ENCODE results near the gene NRXN3. TPM values are rescaled to one million over a fixed set of nuclear protein-coding genes. Genes with fewer than 3 reads are reported as not detected.

Gene NRXN3
- total and polyA plus RNA-seq, 3 experiments from 2014 or later, result not detected

DNA sequence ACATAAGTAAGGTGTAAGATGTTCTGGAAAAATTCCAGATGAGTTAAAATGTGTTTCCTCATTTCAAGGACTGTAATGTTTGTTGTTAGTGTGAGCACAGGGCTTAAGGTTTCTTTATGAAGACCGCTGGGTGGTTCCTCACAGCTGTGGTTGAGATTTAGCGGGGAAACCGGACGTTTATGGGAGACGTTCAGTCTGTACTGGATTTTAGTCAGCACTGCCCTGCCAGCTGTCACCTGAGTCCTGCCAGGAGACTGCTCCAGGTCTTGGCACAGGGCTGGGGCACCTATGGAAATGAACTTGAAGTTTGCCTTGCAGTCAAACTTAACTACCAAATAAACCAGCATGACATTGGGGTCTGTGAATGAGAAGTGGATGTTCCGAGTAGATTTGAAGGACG lies 1485.9 kb downstream of the NRXN3 start:
- Histone ChIP-seq H3K4me3 (ENCODE audit: low read length) (no peak overlapping the region), H3K36me3 (ENCODE audit: insufficient read depth, low read length) (no peaks in the 10 kb centered on the region), H3K4me1 (ENCODE audit: insufficient read depth, low read length) (no peaks in the 10 kb centered on the region), H3K27ac (ENCODE audit: low read depth, low read length) (no peak overlapping the region), H3K9me3 (ENCODE audit: low read length) (no peaks in the 10 kb centered on the region), H3K27me3 (ENCODE audit: insufficient read depth, low read length, poor library complexity, severe bottlenecking) (no peaks in the 10 kb centered on the region)
- Mint-ChIP-seq H3K27me3 (no peaks in the 10 kb centered on the region), H3K4me3 (no peak overlapping the region), H3K4me1 (no peaks in the 10 kb centered on the region), H3K36me3 (no peaks in the 10 kb centered on the region), H3K9me3 (peaks cover 0 to 12% (median 3%) of the 10 kb centered on the region in 5 donors), H3K27ac (no peak overlapping the region)
- CTCF ChIA-PET, result no interaction called here
- POLR2A ChIA-PET, result no interaction called here
- DNase-seq, result no peak

- Histone ChIP-seq H3K9me3 (ENCODE audit: low read length) (no peaks in the 10 kb centered on the region), H3K4me3 (ENCODE audit: low read length) (no peak overlapping the region), H3K36me3 (ENCODE audit: insufficient read depth, low read length) (no peaks in the 10 kb centered on the region), H3K27ac (ENCODE audit: low read depth, low read length) (no peak overlapping the region), H3K4me1 (ENCODE audit: insufficient read depth, low read length) (no peaks in the 10 kb centered on the region), H3K27me3 (ENCODE audit: insufficient read depth, low read length, poor library complexity, severe bottlenecking) (no peaks in the 10 kb centered on the region)
- Mint-ChIP-seq H3K9me3 (peaks cover 0 to 12% (median 2%) of the 10 kb centered on the region in 5 donors), H3K4me1 (no peaks in the 10 kb centered on the region), H3K27me3 (no peaks in the 10 kb centered on the region), H3K27ac (peak overlapping the region in 1 of 8 donors; percentile 69), H3K4me3 (no peak overlapping the region), H3K36me3 (no peaks in the 10 kb centered on the region)
- CTCF ChIA-PET, result no interaction called here
- POLR2A ChIA-PET, result no interaction called here
- no peak for DNase-seq
These were observed 1486.3 kb downstream of the NRXN3 start for GRCh38 chr14:79656496-79656895.

DNA sequence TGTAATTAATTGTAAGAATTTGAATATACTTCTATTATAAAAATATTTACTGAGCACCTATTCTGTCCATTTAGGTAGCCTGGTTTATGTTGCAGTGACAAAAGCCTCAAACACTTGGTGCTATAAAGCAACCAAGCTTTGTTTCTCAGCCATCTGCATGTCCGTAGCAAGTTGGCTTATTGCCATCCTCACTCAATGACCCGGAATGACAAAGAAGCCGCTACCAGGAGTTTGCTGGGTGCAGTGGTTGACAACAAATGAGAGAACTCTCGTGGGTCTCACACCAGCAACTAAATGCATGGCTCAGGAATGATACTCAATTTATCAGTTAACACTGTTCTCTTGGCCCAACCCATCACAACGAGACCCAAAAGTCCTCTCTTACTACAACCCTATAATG lies 1488.0 kb downstream of the NRXN3 start:
- ChIA-PET POLR2A (no interaction called here), CTCF (no interaction called here)
- Histone ChIP-seq H3K9me3 (ENCODE audit: low read length) (no peaks in the 10 kb centered on the region), H3K36me3 (ENCODE audit: insufficient read depth, low read length) (no peaks in the 10 kb centered on the region), H3K4me1 (ENCODE audit: insufficient read depth, low read length) (no peaks in the 10 kb centered on the region), H3K4me3 (ENCODE audit: low read length) (no peak overlapping the region), H3K27me3 (ENCODE audit: insufficient read depth, low read length, poor library complexity, severe bottlenecking) (no peaks in the 10 kb centered on the region), H3K27ac (ENCODE audit: low read depth, low read length) (no peak overlapping the region)
- peaks cover 0 to 17% (median 2%) of the 10 kb centered on the region in 5 donors for H3K9me3 Mint-ChIP-seq
- H3K4me3 Mint-ChIP-seq, result no peak overlapping the region
- H3K36me3 Mint-ChIP-seq, result no peaks in the 10 kb centered on the region
- no peaks in the 10 kb centered on the region for H3K27me3 Mint-ChIP-seq
- no peak for DNase-seq
- no peak overlapping the region for H3K27ac Mint-ChIP-seq
- no peaks in the 10 kb centered on the region for H3K4me1 Mint-ChIP-seq

DNA sequence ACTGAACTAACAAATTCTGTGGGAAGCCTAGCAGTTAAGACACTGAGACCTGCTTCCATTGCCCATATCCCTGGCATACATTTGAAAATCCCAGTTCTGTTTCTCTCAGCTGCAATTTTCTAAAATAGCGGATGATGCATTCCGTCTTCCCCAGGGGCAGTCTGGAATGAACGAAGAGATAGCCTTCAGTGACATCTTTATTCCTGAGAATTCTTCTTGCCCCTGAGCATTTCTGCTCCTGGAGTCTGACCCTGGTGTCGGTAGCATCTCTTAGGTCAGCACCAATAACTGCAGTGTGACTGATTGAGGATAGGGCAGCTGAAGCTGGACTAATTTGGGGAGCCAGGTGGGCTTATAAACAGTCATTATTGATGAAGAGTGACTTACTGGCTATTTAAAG lies 1488.6 kb downstream of the NRXN3 start:
- Mint-ChIP-seq H3K27me3 (no peaks in the 10 kb centered on the region), H3K36me3 (no peaks in the 10 kb centered on the region), H3K27ac (no peak overlapping the region), H3K4me3 (no peak overlapping the region), H3K4me1 (no peaks in the 10 kb centered on the region), H3K9me3 (peaks cover 0 to 18% (median 2%) of the 10 kb centered on the region in 5 donors)
- POLR2A ChIA-PET, result no interaction called here
- Histone ChIP-seq H3K27me3 (ENCODE audit: insufficient read depth, low read length, poor library complexity, severe bottlenecking) (no peaks in the 10 kb centered on the region), H3K36me3 (ENCODE audit: insufficient read depth, low read length) (no peaks in the 10 kb centered on the region), H3K9me3 (ENCODE audit: low read length) (no peaks in the 10 kb centered on the region), H3K4me3 (ENCODE audit: low read length) (no peak overlapping the region), H3K4me1 (ENCODE audit: insufficient read depth, low read length) (no peaks in the 10 kb centered on the region), H3K27ac (ENCODE audit: low read depth, low read length) (no peak overlapping the region)
- CTCF ChIA-PET, result no interaction called here
- DNase-seq, result no peak

DNA sequence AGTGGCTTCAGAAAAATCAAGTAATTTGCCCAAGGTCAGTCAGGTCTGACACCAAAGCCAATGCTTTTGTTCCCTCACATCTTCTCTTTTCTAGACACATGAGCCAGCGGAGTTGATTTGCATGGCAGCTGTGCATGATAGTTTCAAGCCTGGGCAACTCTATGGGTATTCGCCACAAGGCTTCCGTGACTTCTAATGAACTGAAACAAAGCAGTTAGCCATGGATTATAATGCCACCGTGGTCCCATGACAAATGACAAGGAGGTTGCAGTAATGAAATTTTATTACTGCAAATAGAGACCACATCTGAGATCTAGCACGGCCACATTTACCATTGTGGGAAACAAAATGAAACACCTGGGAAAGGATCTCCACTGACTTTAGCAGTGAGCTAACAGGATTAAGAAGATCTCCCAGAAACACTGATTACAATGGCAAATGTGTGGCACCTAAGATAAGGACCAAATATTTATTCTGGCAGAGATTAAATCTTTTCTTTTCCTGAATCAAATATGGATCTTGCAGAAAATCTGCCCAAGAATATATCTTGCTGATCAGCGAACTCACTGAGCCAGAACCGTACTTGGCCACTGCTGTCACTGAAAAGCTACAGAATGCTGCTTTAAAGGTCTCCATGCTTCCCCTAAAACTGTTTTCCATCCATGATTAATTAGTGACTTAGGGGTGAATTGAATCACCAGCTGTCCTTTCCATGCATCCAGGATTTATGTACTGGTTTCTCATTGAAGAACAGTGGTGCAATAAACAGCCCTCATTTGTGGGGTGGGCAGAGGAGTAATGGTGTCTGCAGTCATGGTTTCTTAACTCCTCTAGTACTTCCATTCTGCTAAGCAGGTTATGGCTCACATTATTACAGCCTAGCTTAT lies 1490.1 kb downstream of the NRXN3 start:
- H3K4me1 Mint-ChIP-seq, result no peaks in the 10 kb centered on the region
- H3K9me3 ChIP-seq (ENCODE audit: low read length), result no peaks in the 10 kb centered on the region

GRCh38 chr14:79661752-79662151 lies 1491.6 kb downstream of the NRXN3 start:
- H3K4me3 Mint-ChIP-seq, result no peak overlapping the region
- H3K9me3 ChIP-seq (ENCODE audit: low read length), result no peaks in the 10 kb centered on the region

More for the DNA sequence above, 1490.1 kb downstream of the NRXN3 start:
- no peaks in the 10 kb centered on the region for H3K36me3 ChIP-seq (ENCODE audit: insufficient read depth, low read length)
- Mint-ChIP-seq H3K27me3 (no peaks in the 10 kb centered on the region), H3K9me3 (peaks cover 0 to 14% (median 2%) of the 10 kb centered on the region in 5 donors), H3K4me3 (no peak overlapping the region), H3K27ac (no peak overlapping the region), H3K36me3 (no peaks in the 10 kb centered on the region)
- ChIA-PET POLR2A (no interaction called here), CTCF (no interaction called here)
- H3K27ac ChIP-seq (ENCODE audit: low read depth, low read length), result no peak overlapping the region
- H3K4me3 ChIP-seq (ENCODE audit: low read length), result no peak overlapping the region
- H3K27me3 ChIP-seq (ENCODE audit: insufficient read depth, low read length, poor library complexity, severe bottlenecking), result no peaks in the 10 kb centered on the region
- H3K4me1 ChIP-seq (ENCODE audit: insufficient read depth, low read length), result no peaks in the 10 kb centered on the region
- no peak for DNase-seq

DNA sequence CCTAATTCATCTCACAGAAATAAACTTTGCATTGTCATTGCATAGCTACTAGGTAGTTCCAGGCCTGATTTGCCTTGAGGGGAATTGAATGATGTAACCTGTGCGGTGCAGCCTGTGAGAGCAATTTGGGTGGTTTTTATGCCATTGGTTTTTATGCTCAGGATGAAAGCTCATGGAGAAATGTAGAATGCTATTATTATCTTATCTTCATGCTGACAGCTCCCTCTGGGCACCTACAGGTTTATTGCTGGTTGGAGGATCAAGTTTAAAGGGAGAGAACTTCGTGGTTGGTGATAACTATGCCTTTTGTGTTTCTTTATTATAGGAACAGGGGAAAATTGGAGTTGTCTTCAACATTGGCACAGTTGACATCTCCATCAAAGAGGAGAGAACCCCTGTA lies 1493.3 kb downstream of the NRXN3 start:
- no peak for DNase-seq
- Histone ChIP-seq H3K27me3 (ENCODE audit: insufficient read depth, low read length, poor library complexity, severe bottlenecking) (no peaks in the 10 kb centered on the region), H3K27ac (ENCODE audit: low read depth, low read length) (no peak overlapping the region), H3K4me1 (ENCODE audit: insufficient read depth, low read length) (no peaks in the 10 kb centered on the region), H3K4me3 (ENCODE audit: low read length) (no peak overlapping the region), H3K36me3 (ENCODE audit: insufficient read depth, low read length) (no peaks in the 10 kb centered on the region), H3K9me3 (ENCODE audit: low read length) (no peaks in the 10 kb centered on the region)
- Mint-ChIP-seq H3K9me3 (peaks cover 0 to 5% (median 4%) of the 10 kb centered on the region in 5 donors), H3K4me3 (no peak overlapping the region), H3K4me1 (no peaks in the 10 kb centered on the region), H3K27me3 (no peaks in the 10 kb centered on the region), H3K36me3 (no peaks in the 10 kb centered on the region), H3K27ac (no peak overlapping the region)
- ChIA-PET POLR2A (no interaction called here), CTCF (no interaction called here)

More at GRCh38 chr14:79661752-79662151, 1491.6 kb downstream of the NRXN3 start:
- DNase-seq, result no peak
- peaks cover 0 to 14% (median 2%) of the 10 kb centered on the region in 5 donors for H3K9me3 Mint-ChIP-seq
- no peaks in the 10 kb centered on the region for H3K27me3 ChIP-seq (ENCODE audit: insufficient read depth, low read length, poor library complexity, severe bottlenecking)
- POLR2A ChIA-PET, result no interaction called here
- no peak overlapping the region for H3K27ac ChIP-seq (ENCODE audit: low read depth, low read length)
- no peak overlapping the region for H3K27ac Mint-ChIP-seq
- H3K4me3 ChIP-seq (ENCODE audit: low read length), result no peak overlapping the region
- H3K4me1 ChIP-seq (ENCODE audit: insufficient read depth, low read length), result no peaks in the 10 kb centered on the region
- H3K27me3 Mint-ChIP-seq, result no peaks in the 10 kb centered on the region
- H3K36me3 Mint-ChIP-seq, result no peaks in the 10 kb centered on the region
- H3K36me3 ChIP-seq (ENCODE audit: insufficient read depth, low read length), result no peaks in the 10 kb centered on the region
- CTCF ChIA-PET, result no interaction called here
- no peaks in the 10 kb centered on the region for H3K4me1 Mint-ChIP-seq

DNA sequence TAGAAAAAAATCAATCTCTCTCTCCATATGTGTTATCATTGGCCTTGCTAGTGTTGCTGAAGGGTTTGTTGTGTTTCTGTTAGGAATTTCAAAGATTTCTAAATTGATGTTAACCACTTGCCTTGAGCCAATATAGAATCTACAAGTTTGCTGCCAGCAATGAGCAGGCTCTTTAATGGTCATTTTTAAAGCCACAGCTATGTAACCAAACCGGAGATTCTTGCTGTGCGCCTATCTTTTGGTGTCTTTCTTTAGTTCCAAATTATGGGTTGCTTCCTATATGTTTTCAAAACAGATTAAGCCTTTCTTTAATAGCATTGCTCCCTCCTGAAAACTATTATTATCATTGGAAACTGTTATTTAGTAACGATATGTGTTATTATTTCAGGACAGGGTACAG lies 1495.4 kb downstream of the NRXN3 start:
- Histone ChIP-seq H3K9me3 (ENCODE audit: low read length) (no peaks in the 10 kb centered on the region), H3K4me1 (ENCODE audit: insufficient read depth, low read length) (no peaks in the 10 kb centered on the region), H3K27ac (ENCODE audit: low read depth, low read length) (no peak overlapping the region), H3K36me3 (ENCODE audit: insufficient read depth, low read length) (no peaks in the 10 kb centered on the region), H3K4me3 (ENCODE audit: low read length) (no peak overlapping the region), H3K27me3 (ENCODE audit: insufficient read depth, low read length, poor library complexity, severe bottlenecking) (no peaks in the 10 kb centered on the region)
- Mint-ChIP-seq H3K27me3 (no peaks in the 10 kb centered on the region), H3K27ac (no peak overlapping the region), H3K4me3 (no peak overlapping the region), H3K36me3 (no peaks in the 10 kb centered on the region), H3K9me3 (peaks cover 0 to 7% (median 2%) of the 10 kb centered on the region in 5 donors), H3K4me1 (no peaks in the 10 kb centered on the region)
- no peak for DNase-seq
- CTCF ChIA-PET, result no interaction called here
- POLR2A ChIA-PET, result no interaction called here

Data from CD8-positive, alpha-beta memory T cell (primary cell).